Mucosa of descending colon (tissue), 3 donors: ENCODE results near the gene UBE2Q2. TPM values are rescaled to one million over a fixed set of nuclear protein-coding genes. Genes with fewer than 3 reads are reported as not detected.
"Not testable (repeated sequence)": the region's sequence is repeated elsewhere in the genome, so short reads cannot be mapped to it uniquely, and the experiment has no call there.

ENCODE experiments used
- ATAC-seq: fragments of 200-7000 bp; cut with Tn5 transposase; one replicate; pipeline ENCODE4 v1.9.1; 2020; ENCODE audit warnings: mild to moderate bottlenecking, moderate library complexity
- DNase-seq, 3 donors: peaks; one replicate each; pipeline ENCODE4 v3.0.0-alpha.2; 2020
- H3K36me3 ChIP-seq: fragments of 200-600 bp; one replicate; pipeline ENCODE4 v1.8.0; 2021; ENCODE audit warnings: low read depth, mild to moderate bottlenecking
- H3K4me1 ChIP-seq: fragments of 200-600 bp; one replicate; pipeline ENCODE4 v1.8.0; 2021; ENCODE audit warnings: low read depth, mild to moderate bottlenecking
- H3K4me3 ChIP-seq: fragments of 200-600 bp; one replicate; pipeline ENCODE4 v1.8.0; 2021; ENCODE audit warnings: mild to moderate bottlenecking
- H3K9me3 ChIP-seq: fragments of 200-600 bp; one replicate; pipeline ENCODE4 v1.8.0; 2021; ENCODE audit warnings: mild to moderate bottlenecking
- intact Hi-C, 2 donors: fragments of 100-400 bp; cut with DNase I in 1 of 2; cut with micrococcal nuclease in 1 of 2; formaldehyde crosslinking; loops; one replicate each; pipeline versions ENCODE4 v1.11.0 to v1.11.1; 2022; cut with DNase I, micrococcal nuclease
- total RNA-seq, 3 donors: library from RNA; stranded (reverse); fragmentation: NEBNext Ultra II Directional in 2 of 3; extraction: Animal tissue kit (Norgen Biotek cat#: 25700) in 2 of 3; gene quantifications; one replicate each; pipeline versions ENCODE4 v1.2.1 to v1.2.4, GENCODE V29; 2021 to 2023
- TF ChIP-seq, protein P1 (sequence below): fragments of 200-600 bp; IDR thresholded peaks from one replicate; pipeline ENCODE4 v1.8.0; 2022; ENCODE audit warnings: antibody characterized with exemption, mild to moderate bottlenecking
- donor health status: DM: no; HTN: no; CAD: no; lungs with moderate emphysema.
- donor health status: DM: no; HTN: no; CAD: no.
- donor health status: DM: no; HTN: yes; CAD: no.

Gene UBE2Q2
- total RNA-seq, 3 donors from 2014 or later, result 18.2 to 50.3 (median 18.4) TPM

DNA sequence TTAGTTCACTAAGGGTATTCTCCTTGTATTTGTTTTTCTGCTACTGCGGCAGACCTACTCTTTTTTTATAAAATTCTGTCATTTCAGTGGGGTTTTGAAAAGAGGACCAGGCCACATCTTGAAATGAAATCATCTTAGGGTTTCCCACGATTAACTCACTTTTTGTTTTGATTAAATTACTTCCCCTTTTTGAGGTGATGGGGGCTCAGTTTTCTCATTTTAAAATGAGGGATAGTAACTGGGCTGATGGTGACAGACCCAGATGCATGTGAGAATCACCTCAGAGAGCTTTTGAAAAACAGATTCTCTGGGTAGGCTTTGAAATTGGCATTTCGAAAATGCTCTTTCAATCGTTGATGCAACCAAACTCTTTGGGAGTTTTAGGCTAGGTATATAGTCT is 24.2 kb downstream of the UBE2Q2 start:
- no peaks in the 10 kb centered on the region for H3K36me3 ChIP-seq
- no peak for DNase-seq
- ATAC-seq, result no peak
- no peak overlapping the region for H3K4me3 ChIP-seq
- H3K9me3 ChIP-seq, result no peaks in the 10 kb centered on the region
- intact Hi-C loops, result no loop called here
- TF ChIP-seq, protein P1, sequence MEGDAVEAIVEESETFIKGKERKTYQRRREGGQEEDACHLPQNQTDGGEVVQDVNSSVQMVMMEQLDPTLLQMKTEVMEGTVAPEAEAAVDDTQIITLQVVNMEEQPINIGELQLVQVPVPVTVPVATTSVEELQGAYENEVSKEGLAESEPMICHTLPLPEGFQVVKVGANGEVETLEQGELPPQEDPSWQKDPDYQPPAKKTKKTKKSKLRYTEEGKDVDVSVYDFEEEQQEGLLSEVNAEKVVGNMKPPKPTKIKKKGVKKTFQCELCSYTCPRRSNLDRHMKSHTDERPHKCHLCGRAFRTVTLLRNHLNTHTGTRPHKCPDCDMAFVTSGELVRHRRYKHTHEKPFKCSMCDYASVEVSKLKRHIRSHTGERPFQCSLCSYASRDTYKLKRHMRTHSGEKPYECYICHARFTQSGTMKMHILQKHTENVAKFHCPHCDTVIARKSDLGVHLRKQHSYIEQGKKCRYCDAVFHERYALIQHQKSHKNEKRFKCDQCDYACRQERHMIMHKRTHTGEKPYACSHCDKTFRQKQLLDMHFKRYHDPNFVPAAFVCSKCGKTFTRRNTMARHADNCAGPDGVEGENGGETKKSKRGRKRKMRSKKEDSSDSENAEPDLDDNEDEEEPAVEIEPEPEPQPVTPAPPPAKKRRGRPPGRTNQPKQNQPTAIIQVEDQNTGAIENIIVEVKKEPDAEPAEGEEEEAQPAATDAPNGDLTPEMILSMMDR, result no peak
- no peaks in the 10 kb centered on the region for H3K4me1 ChIP-seq

DNA sequence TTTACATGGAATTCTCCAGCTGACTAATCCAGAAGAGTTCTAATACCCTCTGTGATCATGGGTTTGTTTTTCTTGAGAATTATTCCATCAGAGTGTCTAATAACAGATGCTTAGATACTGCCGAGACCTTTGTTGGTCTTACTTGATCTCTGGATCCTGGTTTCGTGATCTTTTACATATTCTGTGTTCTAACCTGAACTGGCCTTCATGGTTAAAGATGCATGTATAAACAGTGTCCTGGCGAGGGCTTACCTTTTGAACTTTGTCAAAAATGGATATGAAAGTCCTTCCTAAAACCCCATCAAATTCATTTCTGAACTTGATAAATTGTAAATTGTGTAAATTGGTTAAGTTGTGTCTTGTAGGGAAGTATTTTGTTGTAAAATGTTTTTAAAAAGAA is 24.8 kb downstream of the UBE2Q2 start:
- Histone ChIP-seq H3K4me1 (no peaks in the 10 kb centered on the region), H3K36me3 (no peaks in the 10 kb centered on the region), H3K4me3 (no peak overlapping the region), H3K9me3 (no peaks in the 10 kb centered on the region)
- ATAC-seq, result no peak
- intact Hi-C loops, result no loop called here
- TF ChIP-seq, protein P1, result no peak
- no peak for DNase-seq

DNA sequence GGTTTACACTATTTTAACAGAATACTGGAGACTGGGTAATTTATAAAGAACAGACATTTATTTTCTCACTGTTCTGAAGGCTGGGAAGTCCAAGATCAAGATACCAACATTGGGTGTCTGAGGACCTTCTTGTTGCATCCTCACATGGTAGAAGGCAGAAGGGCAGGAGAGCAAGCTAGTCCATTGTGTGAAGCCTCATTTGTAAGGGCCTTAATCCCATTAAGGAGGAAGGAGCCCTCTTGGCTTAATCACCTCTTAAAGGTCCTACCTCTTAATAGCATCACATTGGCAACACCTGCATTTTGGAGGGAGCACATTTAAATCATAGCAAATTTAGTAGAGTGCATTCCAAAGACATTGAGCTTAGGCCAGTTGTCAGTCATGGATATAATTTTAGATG is 26.2 kb downstream of the UBE2Q2 start:
- DNase-seq, result no peak
- Histone ChIP-seq H3K36me3 (no peaks in the 10 kb centered on the region), H3K4me3 (no peak overlapping the region), H3K9me3 (no peaks in the 10 kb centered on the region), H3K4me1 (no peaks in the 10 kb centered on the region)
- ATAC-seq, result no peak
- TF ChIP-seq, protein P1, result no peak
- intact Hi-C loops, result no loop called here

GRCh38 chr15:75871589-75871988 is 28.3 kb downstream of the UBE2Q2 start:
- ATAC-seq, H3K36me3 ChIP-seq, H3K4me3 ChIP-seq, DNase-seq, intact Hi-C loops, H3K9me3 ChIP-seq, H3K4me1 ChIP-seq: not testable (repeated sequence)

GRCh38 chr15:75872403-75872990 is 29.2 kb downstream of the UBE2Q2 start:
- Histone ChIP-seq H3K4me3 (no peak overlapping the region), H3K36me3 (no peaks in the 10 kb centered on the region), H3K4me1 (no peaks in the 10 kb centered on the region), H3K9me3 (no peaks in the 10 kb centered on the region)
- intact Hi-C loops, result no loop called here
- ATAC-seq (no peak), DNase-seq (no peak)
- TF ChIP-seq, protein P1, result no peak

DNA sequence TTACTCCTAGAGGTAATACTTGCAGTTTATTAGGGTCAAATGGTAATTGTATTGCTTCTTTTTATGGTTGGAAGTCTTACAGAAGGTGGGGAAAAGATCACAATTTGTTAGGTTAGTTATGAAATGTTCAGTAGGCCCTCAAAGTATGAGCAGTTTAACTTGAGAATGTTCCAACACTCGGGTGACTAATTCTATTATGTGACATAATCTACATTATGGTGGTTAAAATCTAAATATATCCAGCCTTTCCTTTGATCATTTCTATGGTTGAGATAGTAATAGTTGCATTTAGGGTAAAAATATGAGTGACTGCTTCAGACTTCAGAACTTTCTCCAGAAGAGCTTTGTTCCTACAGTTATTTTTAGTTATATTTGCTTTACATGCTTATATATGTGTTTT is 40.8 kb downstream of the UBE2Q2 start:
- Histone ChIP-seq H3K4me1 (no peaks in the 10 kb centered on the region), H3K36me3 (no peaks in the 10 kb centered on the region), H3K4me3 (no peak overlapping the region), H3K9me3 (no peaks in the 10 kb centered on the region)
- intact Hi-C loops, result no loop called here
- DNase-seq (no peak), ATAC-seq (no peak)
- TF ChIP-seq, protein P1, result no peak
